Central memory CD8-positive, alpha-beta T cell (primary cell): Measurements from ENCODE around the gene BOLA1.
"Not testable (repeated sequence)": the region's sequence is repeated elsewhere in the genome, so short reads cannot be mapped to it uniquely, and the experiment has no call there.

Source experiments
- ATAC-seq: fragments of 150-1000 bp; cut with Tn5 transposase; replicated peaks from 2 replicates; pipeline ENCODE4 v1.10.0; 2022; ENCODE audit warnings: mild to moderate bottlenecking, moderate FRiP score, moderate number of reproducible peaks; ENCODE audit not compliant: poor library complexity, severe bottlenecking; ENCODE audit errors: extremely low read depth
- DNase-seq, 2 donors: peaks; one replicate each; pipeline ENCODE4 v3.0.0; 2021; ENCODE audit warnings: low spot score in 2 of 2
- H3K27ac Mint-ChIP-seq: one replicate; pipeline ENCODE4 v1.8.0; 2022; ENCODE audit warnings: low read depth, mild to moderate bottlenecking, moderate library complexity, mixed read lengths
- H3K27me3 Mint-ChIP-seq: one replicate; pipeline ENCODE4 v1.8.0; 2022; ENCODE audit warnings: mixed read lengths
- H3K36me3 Mint-ChIP-seq: one replicate; pipeline ENCODE4 v1.8.0; 2022; ENCODE audit warnings: mild to moderate bottlenecking, moderate library complexity, mixed read lengths; ENCODE audit not compliant: insufficient read depth
- H3K4me1 Mint-ChIP-seq: one replicate; pipeline ENCODE4 v1.8.0; 2022; ENCODE audit warnings: mixed read lengths
- H3K4me3 Mint-ChIP-seq: one replicate; pipeline ENCODE4 v1.8.0; 2022; ENCODE audit warnings: mild to moderate bottlenecking, moderate library complexity, mixed read lengths
- H3K9me3 Mint-ChIP-seq: one replicate; pipeline ENCODE4 v1.8.0; 2022; ENCODE audit warnings: mixed read lengths

Gene BOLA1, protein sequence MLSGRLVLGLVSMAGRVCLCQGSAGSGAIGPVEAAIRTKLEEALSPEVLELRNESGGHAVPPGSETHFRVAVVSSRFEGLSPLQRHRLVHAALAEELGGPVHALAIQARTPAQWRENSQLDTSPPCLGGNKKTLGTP

DNA sequence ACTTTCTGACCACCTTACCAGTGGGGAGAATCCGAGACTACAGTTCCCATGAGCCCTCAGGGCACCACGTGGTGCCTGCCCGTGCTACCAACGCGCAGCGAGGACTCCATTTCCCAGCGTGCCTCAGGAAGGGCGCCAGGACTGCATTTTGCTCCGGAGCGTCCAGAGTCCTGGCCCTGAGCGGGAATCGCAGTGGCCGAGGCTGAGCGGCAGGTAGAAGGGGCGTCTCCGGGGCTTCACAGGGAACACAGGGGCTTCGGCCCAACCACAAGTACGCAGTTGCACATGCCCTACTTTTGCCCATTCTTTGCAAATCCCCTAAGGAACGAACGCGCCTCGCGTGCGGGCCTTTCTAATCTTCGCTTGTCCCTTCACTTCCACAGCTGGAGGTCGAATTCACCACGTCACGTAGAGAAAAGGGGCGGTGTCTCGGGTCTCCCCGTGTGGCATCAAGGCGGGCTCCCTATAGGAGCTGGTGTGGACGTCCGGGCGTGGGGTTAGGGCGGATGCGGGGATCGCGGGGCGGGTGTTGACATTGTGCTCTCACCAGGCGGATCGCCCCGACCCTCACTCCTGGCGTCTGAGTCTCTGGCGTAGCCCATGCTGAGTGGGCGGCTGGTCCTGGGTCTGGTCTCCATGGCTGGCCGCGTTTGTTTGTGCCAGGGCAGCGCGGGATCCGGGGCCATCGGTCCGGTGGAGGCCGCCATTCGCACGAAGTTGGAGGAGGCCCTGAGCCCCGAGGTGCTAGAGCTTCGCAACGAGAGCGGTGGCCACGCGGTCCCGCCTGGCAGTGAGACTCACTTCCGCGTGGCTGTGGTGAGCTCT is at the start of gene BOLA1:
Gene BOLA1, plus strand, starts transcription at position 109 of the 825 bp plus-strand sequence. Its CDS starts 492 bp downstream, at position 601.
- no peaks in the 10 kb centered on the region for H3K27me3 Mint-ChIP-seq
- H3K27ac Mint-ChIP-seq: peak within 1 kb of the TSS; percentile 68
- H3K4me1 Mint-ChIP-seq: peaks cover 18% of the 10 kb centered on the region
- ATAC-seq (peak; percentile 99), DNase-seq (peak; percentile 53 to 60)
- peaks cover 1% of the 10 kb centered on the region for H3K36me3 Mint-ChIP-seq
- no peaks in the 10 kb centered on the region for H3K9me3 Mint-ChIP-seq
- H3K4me3 Mint-ChIP-seq: peak within 1 kb of the TSS; percentile 81

DNA sequence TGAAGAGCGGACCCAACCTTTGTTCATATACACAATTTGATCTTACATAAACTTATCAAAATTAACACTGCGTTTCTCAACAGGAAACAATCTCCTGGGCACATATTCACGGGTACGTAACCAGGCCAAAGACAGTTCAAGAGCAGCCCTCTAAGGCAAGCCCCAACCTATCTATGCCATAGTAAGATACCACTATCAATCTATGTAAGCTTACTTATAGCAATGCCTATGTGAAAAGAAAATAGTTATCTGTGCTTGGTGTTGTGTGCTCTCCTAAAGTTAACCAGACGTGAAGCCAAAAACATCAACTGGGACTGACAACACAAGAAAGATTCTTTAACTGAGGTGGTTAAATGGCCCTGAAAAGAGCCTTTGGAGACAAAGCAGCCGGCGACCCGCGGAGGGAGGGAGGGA is 49.4 kb upstream of the BOLA1 start:
- H3K4me1 Mint-ChIP-seq: peaks cover 43% of the 10 kb centered on the region
- H3K36me3 Mint-ChIP-seq: peaks cover 5% of the 10 kb centered on the region
- DNase-seq (no peak), ATAC-seq (no peak)
- H3K9me3 Mint-ChIP-seq: no peaks in the 10 kb centered on the region
- peak overlapping the region; percentile 86 for H3K4me3 Mint-ChIP-seq
- H3K27me3 Mint-ChIP-seq: no peaks in the 10 kb centered on the region
- peak overlapping the region; percentile 75 for H3K27ac Mint-ChIP-seq

- H3K9me3 Mint-ChIP-seq: not testable (repeated sequence)
Measured at GRCh38 chr1:149850732-149851345, 48.5 kb upstream of the BOLA1 start.

DNA sequence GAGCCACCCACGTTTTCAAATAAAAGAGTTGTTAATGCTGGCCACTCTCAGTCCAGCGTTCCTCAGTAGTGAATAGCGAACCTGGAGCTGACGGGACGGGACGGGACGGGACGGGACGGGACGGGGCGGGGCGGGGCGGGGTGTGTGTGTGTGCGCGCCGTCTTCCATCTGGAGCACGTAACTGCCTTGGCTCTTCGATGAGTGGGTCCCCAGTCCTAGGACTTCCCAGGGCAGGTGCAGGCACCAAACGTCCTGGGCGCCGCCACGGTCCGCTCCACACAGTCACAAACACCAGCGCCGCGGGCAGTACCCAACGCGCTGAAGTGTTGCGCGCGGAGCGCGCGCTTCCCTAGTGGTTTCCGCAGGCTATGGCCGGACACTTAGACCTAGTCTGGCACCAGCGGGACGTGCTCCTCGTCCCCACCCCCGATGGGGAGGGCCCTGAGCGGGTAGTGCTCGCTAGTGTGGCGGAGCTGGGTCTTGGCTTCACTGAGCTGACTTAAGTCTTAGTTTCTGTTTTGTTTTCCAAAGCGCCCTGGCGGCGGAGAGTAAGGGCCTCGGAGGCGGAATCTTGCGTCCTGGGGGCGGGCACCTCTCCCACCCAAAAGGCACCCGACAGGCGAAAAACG is 47.7 kb upstream of the BOLA1 start:
- H3K36me3 Mint-ChIP-seq, H3K27me3 Mint-ChIP-seq, H3K27ac Mint-ChIP-seq, DNase-seq, H3K4me3 Mint-ChIP-seq, H3K9me3 Mint-ChIP-seq: not testable (repeated sequence)
- peaks cover 27% of the 10 kb centered on the region for H3K4me1 Mint-ChIP-seq
- ATAC-seq: peak; percentile 69

More at GRCh38 chr1:149850732-149851345, 48.5 kb upstream of the BOLA1 start:
- peaks cover 34% of the 10 kb centered on the region for H3K4me1 Mint-ChIP-seq
- peak; percentile 72 for ATAC-seq
- H3K36me3 Mint-ChIP-seq, H3K4me3 Mint-ChIP-seq, H3K27me3 Mint-ChIP-seq, H3K27ac Mint-ChIP-seq, DNase-seq: not testable (repeated sequence)

DNA sequence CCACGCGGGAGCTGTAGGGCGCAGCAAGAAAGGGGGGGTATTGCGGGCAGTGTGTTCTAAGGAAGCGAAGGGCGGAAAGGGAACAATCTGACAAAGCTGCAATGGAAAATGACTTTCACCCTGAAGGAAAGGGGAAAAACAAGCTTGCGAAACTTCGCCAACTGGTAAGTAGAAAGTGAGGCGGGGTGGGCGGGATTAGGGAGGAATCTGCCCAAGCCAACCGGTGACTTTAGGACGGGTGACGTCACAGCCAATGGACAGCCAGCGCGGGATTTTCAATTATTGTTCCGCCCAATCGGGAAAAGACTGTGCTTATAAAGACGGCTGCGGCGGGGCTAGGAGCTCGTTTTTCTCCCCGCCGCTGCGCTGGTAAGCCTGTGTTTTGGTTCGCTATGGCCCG is 47.1 kb upstream of the BOLA1 start:
- not testable (repeated sequence) for H3K36me3 Mint-ChIP-seq, DNase-seq, H3K4me3 Mint-ChIP-seq, H3K27me3 Mint-ChIP-seq, H3K27ac Mint-ChIP-seq, H3K9me3 Mint-ChIP-seq
- ATAC-seq: peak; percentile 44
- H3K4me1 Mint-ChIP-seq: peaks cover 21% of the 10 kb centered on the region

DNA sequence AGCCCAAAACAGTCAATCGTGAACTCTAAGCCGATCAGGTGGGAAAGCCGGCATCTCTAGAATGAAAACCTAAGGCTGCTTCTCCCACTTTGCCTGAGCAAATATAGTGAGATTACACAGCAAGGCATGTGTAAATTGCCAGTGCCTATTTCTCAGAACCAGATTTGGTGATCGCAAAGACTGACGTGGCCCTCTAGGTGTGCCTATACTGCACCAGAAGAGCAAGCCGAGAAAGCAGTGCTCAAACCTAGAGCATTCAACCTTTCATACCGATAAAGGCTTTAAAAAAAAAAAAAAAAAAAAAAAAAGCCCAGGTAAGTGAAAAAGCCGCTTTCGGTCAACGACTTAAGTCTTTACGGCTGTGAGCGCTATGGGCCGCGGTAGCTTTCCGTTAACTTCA is 39.1 kb upstream of the BOLA1 start:
- not testable (repeated sequence) for H3K4me1 Mint-ChIP-seq, H3K4me3 Mint-ChIP-seq, H3K36me3 Mint-ChIP-seq, DNase-seq, H3K9me3 Mint-ChIP-seq, H3K27ac Mint-ChIP-seq, H3K27me3 Mint-ChIP-seq
- ATAC-seq: peak; percentile 37

- not testable (repeated sequence) for H3K27me3 Mint-ChIP-seq, H3K4me3 Mint-ChIP-seq, H3K4me1 Mint-ChIP-seq, H3K9me3 Mint-ChIP-seq, DNase-seq, H3K36me3 Mint-ChIP-seq, H3K27ac Mint-ChIP-seq
- peak; percentile 82 for ATAC-seq
Measured at GRCh38 chr1:149860684-149861496, 38.5 kb upstream of the BOLA1 start.

GRCh38 chr1:149861497-149862054 is 37.8 kb upstream of the BOLA1 start:
- peak; percentile 21 for ATAC-seq
- H3K36me3 Mint-ChIP-seq: not testable (repeated sequence)

GRCh38 chr1:149866887-149867286 is 32.5 kb upstream of the BOLA1 start:
- H3K36me3 Mint-ChIP-seq, H3K27ac Mint-ChIP-seq, DNase-seq, H3K27me3 Mint-ChIP-seq, H3K4me3 Mint-ChIP-seq, H3K9me3 Mint-ChIP-seq, ATAC-seq, H3K4me1 Mint-ChIP-seq: not testable (repeated sequence)

More at GRCh38 chr1:149861497-149862054, 37.8 kb upstream of the BOLA1 start:
- H3K27ac Mint-ChIP-seq, H3K4me1 Mint-ChIP-seq, H3K9me3 Mint-ChIP-seq, H3K27me3 Mint-ChIP-seq, DNase-seq, H3K4me3 Mint-ChIP-seq: not testable (repeated sequence)

DNA sequence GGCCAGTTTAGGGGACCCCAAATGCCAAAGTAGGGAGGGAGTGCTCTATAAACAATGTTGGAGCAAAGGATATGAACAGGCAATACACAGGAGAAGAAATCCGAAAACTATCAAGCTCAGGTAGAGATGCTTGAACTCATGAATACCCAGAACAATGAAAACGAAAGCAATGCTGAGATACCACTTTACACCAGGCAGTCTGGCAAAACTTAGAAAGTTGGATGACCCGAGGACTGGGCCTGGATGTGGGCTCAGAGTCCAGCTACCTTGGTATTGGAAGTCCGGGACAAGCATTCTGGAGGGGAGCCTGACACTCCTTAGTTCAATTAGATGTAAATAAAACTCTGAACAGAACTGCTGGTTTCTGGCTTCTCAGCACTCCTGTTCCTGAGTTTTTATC is 26.3 kb upstream of the BOLA1 start:
- DNase-seq, H3K36me3 Mint-ChIP-seq, H3K27ac Mint-ChIP-seq, H3K4me3 Mint-ChIP-seq, H3K27me3 Mint-ChIP-seq, ATAC-seq, H3K9me3 Mint-ChIP-seq, H3K4me1 Mint-ChIP-seq: not testable (repeated sequence)

DNA sequence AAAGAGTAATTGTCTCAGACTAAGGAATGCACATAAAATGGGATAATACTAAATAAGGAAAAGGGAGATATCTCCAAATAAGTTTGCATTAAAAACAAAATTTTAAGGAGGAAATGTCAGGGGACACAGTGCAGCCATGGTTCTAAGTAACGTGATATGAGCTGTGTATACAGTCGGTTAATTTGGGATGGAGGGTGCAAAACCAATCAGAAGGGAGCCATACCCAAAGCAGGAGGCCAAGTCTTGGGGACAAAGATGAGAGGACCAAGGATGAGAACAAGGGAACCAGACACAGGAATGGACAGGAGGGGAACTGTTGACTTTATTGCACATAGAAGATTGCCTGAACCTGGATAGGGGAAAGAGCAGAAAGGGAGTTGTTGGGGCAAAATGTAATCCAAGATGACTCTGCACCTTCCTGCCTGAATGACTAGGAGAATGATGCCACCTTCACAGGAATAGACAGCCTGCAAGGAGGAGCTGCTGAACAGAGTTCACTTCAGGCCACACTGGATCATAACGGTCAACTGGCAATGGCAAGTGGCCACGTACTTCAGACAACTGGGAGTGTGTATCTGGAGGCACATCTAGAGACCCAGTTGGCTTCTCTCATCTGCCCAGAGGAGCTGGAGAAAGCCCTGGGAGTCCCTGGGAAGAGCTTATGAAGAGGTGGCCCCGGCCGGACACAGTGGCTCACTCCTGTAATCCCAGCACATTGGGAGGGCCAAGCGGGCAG is 22.0 kb upstream of the BOLA1 start:
- no peak for ATAC-seq
- Mint-ChIP-seq H3K27me3 (no peaks in the 10 kb centered on the region), H3K4me3 (no peak overlapping the region), H3K9me3 (no peaks in the 10 kb centered on the region), H3K4me1 (peaks cover 7% of the 10 kb centered on the region), H3K36me3 (peaks cover 2% of the 10 kb centered on the region), H3K27ac (no peak overlapping the region)
- DNase-seq: no peak
